PC-3 (cell line): ENCODE results near the gene NCAPG. TPM values are rescaled to one million over a fixed set of nuclear protein-coding genes. Genes with fewer than 3 reads are reported as not detected.

Experiments
- ATAC-seq: fragments of 200-7000 bp; cut with Tn5 transposase; 2 replicates; pipeline ENCODE4 v1.9.1; 2020; ENCODE audit warnings: mild to moderate bottlenecking, moderate library complexity
- BruUV-seq: library from RNA; stranded (reverse); fragments of 400-500 nt; replicated peaks from 2 replicates; lab custom pipeline; 2021; lab: Mats Ljungman, UMichigan
- CTCF ChIA-PET: fragments of 300-600 bp; sonication (Branson Sonifier 250); formaldehyde crosslinking; loops from one replicate; lab custom pipeline; 2022; ENCODE audit warnings: antibody characterized with exemption; lab: Charles Lee
- POLR2A ChIA-PET: fragments of 300-600 bp; sonication (Branson Sonifier 250); formaldehyde crosslinking; loops from one replicate; lab custom pipeline; 2022; ENCODE audit warnings: antibody characterized with exemption; ENCODE audit not compliant: unreplicated experiment; lab: Charles Lee
- DNase-seq: peaks from one replicate; pipeline ENCODE4 v3.0.0-alpha.2; 2015
- H2AFZ ChIP-seq: fragments of 300-600 bp; sonication (generic); 2 replicates; pipeline ENCODE4 v1.6.0; 2016; ENCODE audit warnings: antibody characterized with exemption, low read length
- H3F3A ChIP-seq: fragments of 300-600 bp; sonication (generic); one replicate; pipeline ENCODE4 v1.6.0; 2017; ENCODE audit warnings: antibody characterized with exemption, low read length, control low read depth, mild to moderate bottlenecking; ENCODE audit not compliant: unreplicated experiment
- H3K27ac ChIP-seq: fragments of 300-600 bp; sonication (generic); 2 replicates; pipeline ENCODE4 v1.5.1; 2016; ENCODE audit warnings: mild to moderate bottlenecking, low read length
- H3K27me3 ChIP-seq: fragments of 300-600 bp; sonication (generic); 2 replicates; pipeline ENCODE4 v1.6.1; 2016; ENCODE audit warnings: low read length, mixed read lengths
- H3K36me3 ChIP-seq: fragments of 300-600 bp; sonication (generic); 2 replicates; pipeline ENCODE4 v1.6.1; 2016; ENCODE audit warnings: low read depth, mixed run types, low read length, mixed read lengths
- H3K4me1 ChIP-seq: fragments of 300-600 bp; sonication (generic); 2 replicates; pipeline ENCODE4 v1.5.1; 2016; ENCODE audit warnings: low read length; ENCODE audit not compliant: insufficient read depth
- H3K4me2 ChIP-seq: fragments of 300-600 bp; sonication (generic); 2 replicates; pipeline ENCODE4 v1.6.0; 2016; ENCODE audit warnings: low read length
- H3K4me3 ChIP-seq: fragments of 300-600 bp; sonication (generic); 2 replicates; pipeline ENCODE4 v1.5.1; 2016; ENCODE audit warnings: mild to moderate bottlenecking, low read length, mixed read lengths
- H3K79me2 ChIP-seq: fragments of 300-600 bp; sonication (generic); 2 replicates; pipeline ENCODE4 v1.6.1; 2017; ENCODE audit warnings: low read length, mixed read lengths
- H3K9ac ChIP-seq: fragments of 300-600 bp; sonication (generic); 2 replicates; pipeline ENCODE4 v1.6.0; 2016; ENCODE audit warnings: mild to moderate bottlenecking, low read length
- H3K9me2 ChIP-seq: fragments of 300-600 bp; sonication (generic); replicated peaks from 2 replicates; pipeline ENCODE4 v1.6.1; 2016; ENCODE audit warnings: mixed run types, low read length, mixed read lengths
- H3K9me3 ChIP-seq: fragments of 300-600 bp; sonication (generic); 2 replicates; pipeline ENCODE4 v1.6.1; 2016; ENCODE audit warnings: low read length, mixed read lengths
- H4K20me1 ChIP-seq: fragments of 300-600 bp; sonication (generic); 2 replicates; pipeline ENCODE4 v1.6.1; 2016; ENCODE audit warnings: low read length, mixed read lengths
- EZH2 ChIP-seq: fragments of 300-600 bp; sonication (generic); IDR thresholded peaks from one replicate; pipeline ENCODE4 v1.6.1; 2017; ENCODE audit warnings: antibody characterized with exemption, mild to moderate bottlenecking, low read length; ENCODE audit not compliant: unreplicated experiment
- EZH2phosphoT487 ChIP-seq: fragments of 300-600 bp; sonication (generic); IDR thresholded peaks from 2 replicates; pipeline ENCODE4 v1.6.1; 2018; ENCODE audit warnings: mild to moderate bottlenecking, antibody characterized with exemption, low read length, borderline replicate concordance
- intact Hi-C: fragments of 100-400 bp; cut with micrococcal nuclease; formaldehyde crosslinking; loops from 2 replicates; pipeline ENCODE4 v1.9.0; 2023
- total RNA-seq: library from RNA; depleted of rRNA; stranded (reverse); fragments of >200 nt; gene quantifications from 2 replicates; pipeline ENCODE4 v1.2.3, GENCODE V29; 2014
- TF ChIP-seq, protein P1 (sequence below): fragments of 300-600 bp; sonication (generic); conservative IDR thresholded peaks from 2 replicates; pipeline ENCODE4 v1.5.1; 2017; ENCODE audit warnings: antibody characterized with exemption, low read depth, mild to moderate bottlenecking, low read length

Gene NCAPG
- total RNA-seq, 1 experiment from 2014 or later, result 27.6 TPM

DNA sequence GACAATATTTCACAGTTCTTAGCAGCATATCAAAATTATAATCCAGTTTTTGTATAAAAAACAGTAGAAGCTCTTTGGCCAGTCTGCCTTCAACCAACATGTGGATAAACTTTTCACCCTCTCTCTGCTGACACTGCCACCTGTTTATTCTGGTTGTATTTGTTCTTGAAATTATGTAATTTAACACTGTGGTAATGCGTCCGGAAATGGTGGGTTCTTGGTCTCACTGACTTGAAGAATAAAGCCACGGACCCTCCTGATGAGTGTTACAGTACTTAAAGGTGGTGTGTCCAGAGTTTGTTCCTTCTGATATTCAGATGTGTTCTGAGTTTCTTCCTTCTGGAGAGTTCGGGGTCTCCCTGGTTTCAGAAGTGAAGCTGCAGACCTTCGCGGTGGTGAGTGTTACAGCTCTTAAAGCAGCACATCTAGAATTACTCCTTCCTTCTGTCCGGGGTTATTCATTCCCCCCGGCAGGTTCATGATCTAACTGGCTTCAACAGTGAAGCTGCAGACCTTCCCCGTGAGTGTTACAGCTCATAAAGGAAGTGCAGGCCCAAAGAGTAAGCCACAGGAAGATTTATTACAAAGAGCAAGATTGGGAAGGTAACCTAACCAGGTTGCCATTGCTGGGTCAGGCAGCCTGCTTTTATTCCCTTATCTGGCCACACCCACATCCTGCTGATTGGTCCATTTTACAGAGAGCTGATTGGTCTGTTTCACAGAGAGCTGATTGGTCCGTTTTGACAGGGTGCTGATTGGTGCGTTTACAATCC lies 45.1 kb upstream of the NCAPG start:
- Histone ChIP-seq H3F3A (no peaks in the 10 kb centered on the region), H3K9ac (no peak overlapping the region), H2AFZ (no peak overlapping the region), H3K4me2 (no peak overlapping the region), H3K4me3 (no peak overlapping the region), H3K79me2 (no peaks in the 10 kb centered on the region), H3K4me1 (no peaks in the 10 kb centered on the region), H4K20me1 (no peaks in the 10 kb centered on the region), H3K9me3 (no peaks in the 10 kb centered on the region), H3K36me3 (no peaks in the 10 kb centered on the region), H3K27me3 (no peaks in the 10 kb centered on the region), H3K27ac (no peak overlapping the region), H3K9me2 (no peaks in the 10 kb centered on the region)
- POLR2A ChIA-PET, result no interaction called here
- no TSS peak for BruUV-seq
- ATAC-seq (no peak), DNase-seq (no peak)
- CTCF ChIA-PET, result no interaction called here
- intact Hi-C loops, result no loop called here
- TF ChIP-seq EZH2phosphoT487 (no peak), EZH2 (no peak)
- TF ChIP-seq, protein P1, sequence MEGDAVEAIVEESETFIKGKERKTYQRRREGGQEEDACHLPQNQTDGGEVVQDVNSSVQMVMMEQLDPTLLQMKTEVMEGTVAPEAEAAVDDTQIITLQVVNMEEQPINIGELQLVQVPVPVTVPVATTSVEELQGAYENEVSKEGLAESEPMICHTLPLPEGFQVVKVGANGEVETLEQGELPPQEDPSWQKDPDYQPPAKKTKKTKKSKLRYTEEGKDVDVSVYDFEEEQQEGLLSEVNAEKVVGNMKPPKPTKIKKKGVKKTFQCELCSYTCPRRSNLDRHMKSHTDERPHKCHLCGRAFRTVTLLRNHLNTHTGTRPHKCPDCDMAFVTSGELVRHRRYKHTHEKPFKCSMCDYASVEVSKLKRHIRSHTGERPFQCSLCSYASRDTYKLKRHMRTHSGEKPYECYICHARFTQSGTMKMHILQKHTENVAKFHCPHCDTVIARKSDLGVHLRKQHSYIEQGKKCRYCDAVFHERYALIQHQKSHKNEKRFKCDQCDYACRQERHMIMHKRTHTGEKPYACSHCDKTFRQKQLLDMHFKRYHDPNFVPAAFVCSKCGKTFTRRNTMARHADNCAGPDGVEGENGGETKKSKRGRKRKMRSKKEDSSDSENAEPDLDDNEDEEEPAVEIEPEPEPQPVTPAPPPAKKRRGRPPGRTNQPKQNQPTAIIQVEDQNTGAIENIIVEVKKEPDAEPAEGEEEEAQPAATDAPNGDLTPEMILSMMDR, result no peak

DNA sequence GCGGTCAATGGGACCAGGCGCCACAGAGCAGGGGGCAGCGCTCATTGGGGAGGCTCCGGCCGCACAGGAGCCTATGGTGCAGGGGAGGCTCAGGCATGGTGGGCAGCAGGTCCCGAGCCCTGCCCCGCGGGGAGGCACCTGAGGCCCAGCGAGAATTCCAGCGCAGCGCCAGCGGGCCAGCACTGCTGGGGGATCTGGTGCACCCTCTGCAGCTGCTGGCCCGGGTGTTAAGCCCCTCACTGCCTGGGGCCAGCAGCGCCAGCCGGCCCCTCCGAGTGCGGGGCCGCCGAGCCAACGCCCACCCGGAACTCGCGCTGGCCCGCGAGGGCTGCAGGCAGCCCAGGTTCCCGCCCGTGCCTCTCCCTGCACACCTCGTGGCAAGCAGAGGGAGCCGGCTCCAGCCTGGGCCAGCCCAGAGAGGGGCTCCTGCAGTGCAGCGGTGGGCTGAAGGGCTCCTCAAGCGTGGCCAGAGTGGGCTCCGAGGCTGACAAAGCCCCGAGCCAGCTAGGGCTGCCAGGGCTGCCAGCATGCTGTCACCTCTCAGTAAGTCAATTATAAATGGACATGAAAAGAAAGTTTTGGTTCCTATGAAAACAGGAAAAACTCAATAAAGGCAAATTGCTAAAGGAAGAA lies 43.8 kb upstream of the NCAPG start:
- no peak overlapping the region for H3K27ac ChIP-seq
- ChIA-PET POLR2A (no interaction called here), CTCF (no interaction called here)
- no peaks in the 10 kb centered on the region for H3K27me3 ChIP-seq
- no peaks in the 10 kb centered on the region for H3K36me3 ChIP-seq
- no peak overlapping the region for H3K9ac ChIP-seq
- H3K9me3 ChIP-seq, result no peaks in the 10 kb centered on the region
- H3K79me2 ChIP-seq, result no peaks in the 10 kb centered on the region
- H3K4me1 ChIP-seq, result no peaks in the 10 kb centered on the region
- H3K4me2 ChIP-seq, result no peak overlapping the region
- ATAC-seq (no peak), DNase-seq (no peak)
- no peaks in the 10 kb centered on the region for H3F3A ChIP-seq
- no TSS peak for BruUV-seq
- intact Hi-C loops, result no loop called here
- H3K4me3 ChIP-seq, result no peak overlapping the region
- H4K20me1 ChIP-seq, result no peaks in the 10 kb centered on the region
- H2AFZ ChIP-seq, result no peak overlapping the region
- H3K9me2 ChIP-seq, result no peaks in the 10 kb centered on the region
- TF ChIP-seq, protein P1, result no peak
- TF ChIP-seq EZH2 (no peak), EZH2phosphoT487 (no peak)
